Esophagus squamous epithelium (tissue), 4 donors: ENCODE measurements around the gene AHDC1.

Experiments used
- CTCF ChIP-seq, 6 experiments: fragments of 450-650 bp in 4 of 6; fragments of 200-600 bp in 2 of 6; sonication (generic) in 2 of 6; IDR thresholded peaks; one replicate each; pipeline ENCODE4 v1.5.1; 2016 to 2019; ENCODE audit warnings: antibody characterized with exemption in 6 of 6, mild to moderate bottlenecking in 4 of 6, moderate library complexity in 4 of 6
- POLR2A ChIP-seq, 4 donors: fragments of 450-650 bp; IDR thresholded peaks; one replicate each; pipeline ENCODE4 v1.6.1; 2017; ENCODE audit warnings: antibody characterized with exemption in 4 of 4, mild to moderate bottlenecking in 4 of 4, moderate library complexity in 3 of 4

- TF ChIP-seq CTCF (IDR thresholded peaks at IDR 0.05) (no peak), POLR2A (IDR thresholded peaks at IDR 0.05) (no peak)
Measured at GRCh38 chr1:27557596-27558340, 46.2 kb downstream of the AHDC1 start.
